Measurements from ENCODE around the gene VAV3. TPM values are rescaled to one million over a fixed set of nuclear protein-coding genes. Genes with fewer than 3 reads are reported as not detected.

Gene VAV3
- total and polyA plus RNA-seq, 10 of the 15 experiments (the other 5 are each of a cell fraction or from before 2014, with no cell fraction given) = 0.84 to 5.5 (median 3.4) TPM

- no peaks in the 10 kb centered on the region for H3K27me3 ChIP-seq (replicated peaks in 1 of 2; ENCODE audit: control insufficient read depth in 2 of 2, insufficient read depth in 2 of 2, low read length in 1 of 2)
- no peaks in the 10 kb centered on the region for H3K9me3 ChIP-seq (replicated peaks; ENCODE audit: control insufficient read depth, insufficient read depth, low read length)
- ChIA-PET RAD21 (ENCODE audit: unreplicated experiment) (no interaction called here), SMC1A (ENCODE audit: uncharacterized antibody, unreplicated experiment) (no interaction called here), POLR2A (no interaction called here), CTCF (no interaction called here)
- H3K4me3 ChIP-seq = no peak overlapping the region
- no peaks in the 10 kb centered on the region for H3K4me1 ChIP-seq (ENCODE audit: control insufficient read depth, insufficient read depth, low read length)
- FAIRE-seq (no peak), DNase-seq (ENCODE audit: low read depth, low spot score) (no peak), ATAC-seq (no peak; the same call in 2 of the 3 replicates)
- no peak overlapping the region for H2AFZ ChIP-seq (ENCODE audit: control insufficient read depth, low read depth, low read length)
- WGBS (ENCODE audit: insufficient coverage, insufficient replicate concordance, low lambda C conversion rate, missing lambda C conversion rate) = 0% methylated on average over 2 of the region's 2 CpGs
- no peaks in the 10 kb centered on the region for H3K79me2 ChIP-seq (ENCODE audit: control insufficient read depth, insufficient read depth, low read length)
- H3K9ac ChIP-seq (ENCODE audit: control insufficient read depth, insufficient read depth, low read length) = no peak overlapping the region
- no peaks in the 10 kb centered on the region for H4K20me1 ChIP-seq (ENCODE audit: control insufficient read depth, insufficient read depth)
- H3K4me2 ChIP-seq (ENCODE audit: control insufficient read depth, insufficient read depth) = no peak overlapping the region
- no TSS peak for BruUV-seq (replicated peaks)
- no peaks in the 10 kb centered on the region for H3K36me3 ChIP-seq (ENCODE audit: control insufficient read depth in 2 of 2, insufficient read depth in 2 of 2, low read length in 1 of 2)
- in situ Hi-C loops (cut with MboI) = no loop called here
- H3K27ac ChIP-seq (ENCODE audit: control insufficient read depth, insufficient read depth) = no peak overlapping the region
- TF ChIP-seq JUNB (IDR thresholded peaks at IDR 0.05) = 0 out of 2 replicates have a peak, but pooled peaks have one; percentile 19
- TF ChIP-seq KDM1A (IDR thresholded peaks at IDR 0.05; ENCODE audit: borderline replicate concordance) = no peak
- intact Hi-C loops (cut with micrococcal nuclease; ENCODE audit: unreplicated experiment) = no loop called here
These were observed 371.3 kb downstream of the VAV3 start for GRCh38 chr1:107593501-107594209.

- in situ Hi-C loops (cut with MboI) = no loop called here
- ATAC-seq = peak; percentile 76
These were observed 373.9 kb downstream of the VAV3 start for GRCh38 chr1:107590900-107591622.

More at GRCh38 chr1:107590900-107591622, 373.9 kb downstream of the VAV3 start:
- Histone ChIP-seq H3K36me3 (ENCODE audit: control insufficient read depth in 2 of 2, insufficient read depth in 2 of 2, low read length in 1 of 2) (no peaks in the 10 kb centered on the region), H3K27ac (ENCODE audit: control insufficient read depth, insufficient read depth) (no peak overlapping the region), H3K4me2 (ENCODE audit: control insufficient read depth, insufficient read depth) (no peak overlapping the region), H3K9me3 (replicated peaks; ENCODE audit: control insufficient read depth, insufficient read depth, low read length) (no peaks in the 10 kb centered on the region), H3K79me2 (ENCODE audit: control insufficient read depth, insufficient read depth, low read length) (no peaks in the 10 kb centered on the region), H3K27me3 (replicated peaks in 1 of 2; ENCODE audit: control insufficient read depth in 2 of 2, insufficient read depth in 2 of 2, low read length in 1 of 2) (no peaks in the 10 kb centered on the region), H2AFZ (ENCODE audit: control insufficient read depth, low read depth, low read length) (no peak overlapping the region), H3K9ac (ENCODE audit: control insufficient read depth, insufficient read depth, low read length) (no peak overlapping the region), H3K4me3 (no peak overlapping the region), H3K4me1 (ENCODE audit: control insufficient read depth, insufficient read depth, low read length) (no peaks in the 10 kb centered on the region), H4K20me1 (ENCODE audit: control insufficient read depth, insufficient read depth) (no peaks in the 10 kb centered on the region)
- DNase-seq (ENCODE audit: low read depth, low spot score) (no peak), FAIRE-seq (no peak)
- SMC1A ChIA-PET (ENCODE audit: uncharacterized antibody, unreplicated experiment) = no interaction called here
- RAD21 ChIA-PET (ENCODE audit: unreplicated experiment) = no interaction called here
- WGBS (ENCODE audit: insufficient coverage, insufficient replicate concordance, low lambda C conversion rate, missing lambda C conversion rate) = 34% methylated on average over 4 of the region's 4 CpGs
- no TSS peak for BruUV-seq (replicated peaks)
- POLR2A ChIA-PET = no interaction called here
- CTCF ChIA-PET = no interaction called here
- TF ChIP-seq SPI1 (IDR thresholded peaks at IDR 0.05; ENCODE audit: borderline replicate concordance, insufficient read depth, low read depth, low read length) = peak; percentile 57; the same call in 1 of the 2 replicates
- no peak for TF ChIP-seq ZBTB33 (IDR thresholded peaks at IDR 0.05)
- TF ChIP-seq ZNF24 (IDR thresholded peaks at IDR 0.05) = peak; percentile 75
- intact Hi-C loops (cut with micrococcal nuclease; ENCODE audit: unreplicated experiment) = no loop called here

Measured in GM12878 (cell line).